ENCODE results near the gene FBXO39.
"Not testable (repeated sequence)": the region's sequence is repeated elsewhere in the genome, so short reads cannot be mapped to it uniquely, and the experiment has no call there.

FBXO39 gene

DNA sequence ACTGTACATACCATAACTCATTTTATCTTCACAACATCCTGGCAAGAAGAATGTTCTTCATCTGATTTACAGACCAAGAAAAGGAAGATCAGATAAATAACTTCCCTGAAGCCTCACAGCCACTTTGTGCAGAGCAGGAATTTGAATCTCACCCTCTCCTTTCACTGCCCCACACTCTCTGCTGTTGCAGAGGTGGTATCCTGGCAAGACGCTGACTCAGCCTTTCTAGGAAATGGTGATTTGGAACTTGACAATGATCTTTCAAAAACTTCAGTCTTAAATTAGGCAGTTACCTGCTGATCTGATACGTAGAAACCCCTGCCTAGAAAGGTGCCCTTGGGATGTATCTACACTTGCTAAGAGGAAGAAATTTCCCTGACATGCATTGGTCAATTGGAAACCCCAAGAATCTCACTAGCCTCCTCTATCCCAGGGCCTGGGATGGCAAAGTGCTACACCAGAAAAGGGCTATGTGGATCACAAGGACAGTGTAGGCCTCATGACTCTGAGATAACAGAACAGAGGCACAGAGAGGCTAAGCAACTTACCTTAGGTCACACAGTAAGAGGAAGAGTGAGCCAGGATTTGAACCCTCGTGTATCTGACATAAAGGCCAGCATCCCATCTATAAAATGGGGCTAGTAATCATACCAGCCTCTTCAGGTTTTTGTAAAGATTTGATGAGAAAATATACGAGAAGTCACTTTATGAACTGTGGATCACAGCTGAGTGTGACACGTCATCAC lies 17.9 kb downstream of the FBXO39 start:
- DNase-seq (ENCODE audit: low spot score): no peak

- no peak for DNase-seq (ENCODE audit: low spot score)
These were observed 20.2 kb downstream of the FBXO39 start for GRCh38 chr17:6796017-6796886.

GRCh38 chr17:6796887-6797490 lies 21.0 kb downstream of the FBXO39 start:
- no peak for DNase-seq (ENCODE audit: low spot score)

DNA sequence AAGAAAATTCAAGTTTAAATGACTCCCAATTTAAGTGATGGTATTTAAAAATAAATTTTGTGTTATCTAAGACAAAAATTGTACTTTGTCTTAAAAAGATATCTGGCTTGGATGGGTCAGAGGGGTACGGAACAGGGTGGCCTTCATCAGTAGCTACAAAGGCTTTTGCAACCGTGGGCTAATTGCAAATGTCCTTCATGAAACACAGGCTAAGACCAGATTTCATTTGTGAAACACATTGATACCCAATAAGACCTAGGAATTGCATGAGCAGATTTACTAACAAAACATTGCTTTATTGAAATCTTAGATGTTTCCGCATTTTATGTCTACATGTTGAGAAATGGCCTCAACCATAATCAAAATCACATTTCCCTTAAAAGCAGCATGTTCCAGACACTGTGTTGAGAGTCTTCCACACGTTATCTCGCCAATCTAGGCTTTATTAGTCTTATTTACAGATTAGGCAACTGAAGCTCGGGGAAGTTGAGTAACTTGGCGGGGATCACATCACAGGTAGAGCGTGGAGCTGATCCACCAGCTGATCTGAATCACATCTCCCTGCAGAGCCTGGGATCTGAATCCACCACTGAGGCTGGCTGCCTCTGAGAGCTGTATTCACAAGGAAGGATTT lies 21.8 kb downstream of the FBXO39 start:
- DNase-seq (ENCODE audit: low spot score): no peak

DNA sequence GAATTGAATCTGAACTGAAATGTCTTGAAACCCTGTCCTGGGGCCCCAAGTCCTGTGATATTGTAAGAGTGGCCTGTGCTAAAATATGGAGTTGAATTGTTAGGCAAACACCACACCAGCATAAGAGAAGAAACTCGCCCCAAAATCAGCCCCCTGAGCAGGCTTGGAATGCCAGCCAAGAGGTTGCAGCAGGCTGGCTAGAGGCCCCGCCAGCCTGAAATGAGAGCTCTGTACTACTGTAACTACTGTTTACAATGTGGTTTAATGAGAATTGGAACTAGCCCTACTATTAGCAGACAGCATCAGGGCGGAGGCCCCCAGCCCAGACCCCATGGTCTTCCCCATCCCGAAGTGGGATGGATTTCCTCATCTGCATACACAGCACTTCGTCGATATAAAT lies 23.7 kb downstream of the FBXO39 start:
- DNase-seq (ENCODE audit: low spot score): no peak

- DNase-seq (ENCODE audit: low spot score): no peak
These were observed 24.5 kb downstream of the FBXO39 start for GRCh38 chr17:6800422-6801027.

DNA sequence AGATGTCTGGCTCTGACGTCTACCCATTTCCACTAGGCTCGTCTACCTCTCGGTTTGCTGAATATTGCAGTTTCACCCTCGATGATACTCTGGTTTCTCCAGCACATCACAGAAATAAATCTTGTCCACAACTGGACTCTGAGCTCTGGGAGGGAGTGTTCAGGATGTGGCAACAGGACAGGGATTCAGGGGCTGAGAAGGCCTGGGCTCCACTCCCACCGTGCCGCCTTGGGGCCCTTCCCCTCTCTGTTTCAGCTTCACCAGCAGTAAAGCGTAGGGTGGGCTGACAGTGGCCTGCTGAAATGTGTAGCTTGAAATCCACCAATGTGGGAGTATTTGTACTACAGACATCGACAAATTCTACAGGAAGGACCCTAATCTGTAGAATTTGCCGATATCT lies 35.5 kb downstream of the FBXO39 start:
- DNase-seq (ENCODE audit: low spot score): no peak

DNA sequence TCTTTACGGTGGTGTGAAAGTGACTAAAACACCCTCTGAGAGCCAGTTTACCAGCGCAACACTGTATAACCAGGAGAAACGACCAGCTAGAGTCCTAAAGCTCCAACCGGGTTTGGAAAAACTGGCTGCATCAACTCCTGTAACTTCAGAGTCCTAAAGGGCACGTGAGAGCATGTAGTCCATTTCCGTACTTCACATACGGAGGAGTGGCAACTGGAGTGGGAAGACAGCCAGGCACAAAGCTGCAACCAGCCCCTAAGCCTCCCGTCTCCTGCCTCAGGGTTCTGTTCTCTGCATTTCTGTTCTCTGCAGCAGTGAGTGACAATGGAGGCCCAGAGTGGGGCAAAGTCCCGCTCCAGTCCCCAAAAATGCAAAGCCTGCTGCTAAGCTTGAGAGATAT lies 36.3 kb downstream of the FBXO39 start:
- no peak for DNase-seq (ENCODE audit: low spot score)

DNA sequence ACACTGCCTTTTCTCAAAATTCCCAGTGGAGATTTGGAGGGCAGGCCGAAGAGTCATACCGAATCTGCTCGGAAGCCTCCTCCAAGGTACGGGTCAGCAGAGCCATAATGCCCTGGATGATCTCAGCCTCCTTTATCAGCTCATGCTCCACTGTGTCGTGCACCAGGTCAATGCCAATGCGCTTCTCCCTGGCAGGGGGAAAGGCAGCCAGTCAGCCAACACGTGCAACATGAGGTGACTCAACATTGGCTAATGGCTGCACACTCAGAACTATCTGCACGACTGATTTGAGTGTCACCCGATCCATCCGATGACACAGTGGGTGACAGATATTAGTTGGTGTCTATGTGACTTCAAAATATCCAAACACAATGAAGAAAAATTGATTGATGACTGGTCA lies 39.8 kb downstream of the FBXO39 start:
- DNase-seq (ENCODE audit: low spot score): no peak

DNA sequence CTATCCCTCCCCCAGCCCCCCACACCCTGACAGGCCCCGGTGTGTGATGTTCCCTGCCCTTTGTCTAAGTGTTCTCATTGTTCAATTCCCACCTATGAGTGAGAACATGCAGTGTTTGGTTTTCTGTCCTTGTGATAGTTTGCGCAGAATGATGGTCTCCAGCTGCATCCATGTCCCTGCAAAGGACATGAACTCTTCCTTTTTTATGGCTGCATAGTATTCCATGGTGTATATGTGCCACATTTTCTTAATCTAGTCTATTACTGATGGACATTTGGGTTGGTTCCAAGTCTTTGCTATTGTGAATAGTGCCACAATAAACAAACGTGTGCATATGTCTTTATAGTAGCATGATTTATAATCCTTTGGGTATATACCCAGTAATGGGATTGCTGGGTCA lies 40.4 kb downstream of the FBXO39 start:
- not testable (repeated sequence) for DNase-seq (ENCODE audit: low spot score)

GRCh38 chr17:6818938-6819337 lies 42.9 kb downstream of the FBXO39 start:
- no peak for DNase-seq (ENCODE audit: low spot score)

- no peak for DNase-seq (ENCODE audit: low spot score)
These were observed 47.0 kb downstream of the FBXO39 start for GRCh38 chr17:6823011-6823442.

- DNase-seq (ENCODE audit: low spot score): no peak
These were observed 54.5 kb downstream of the FBXO39 start for GRCh38 chr17:6830383-6830986.

GRCh38 chr17:6831661-6832263 lies 55.7 kb downstream of the FBXO39 start, which contains the start of gene TEKT1:
Gene TEKT1, minus strand, starts transcription at chr17:6831729. Its CDS starts 1,353 bp downstream, at chr17:6830376.
- DNase-seq (ENCODE audit: low spot score): no peak
